Measurements from ENCODE around the gene KCNH6.

- no peak for TF ChIP-seq GATA2 (IDR thresholded peaks at IDR 0.05; ENCODE audit: low read depth, low read length)
- no peak for TF ChIP-seq GATA3 (IDR thresholded peaks at IDR 0.05; ENCODE audit: low read depth, low read length)
These were observed 29.7 kb upstream of the KCNH6 start for GRCh38 chr17:63493411-63493810.
